ENCODE results near the gene STAT4.
A peak's percentile ranks its signal among the peaks of the same experiment; 100 is the strongest.

Gene STAT4

GRCh38 chr2:191176305-191176704, 25.5 kb upstream of the STAT4 start:
- no peak for DNase-seq (ENCODE audit: low spot score)

- no peak for DNase-seq (ENCODE audit: low spot score)
These were observed 23.6 kb upstream of the STAT4 start for GRCh38 chr2:191174442-191174841.

- no peak for DNase-seq (ENCODE audit: low spot score)
These were observed 22.4 kb upstream of the STAT4 start for GRCh38 chr2:191173206-191173605.

- no peak for DNase-seq (ENCODE audit: low spot score)
These were observed 21.0 kb upstream of the STAT4 start for GRCh38 chr2:191171708-191172355.

GRCh38 chr2:191171286-191171685, 20.5 kb upstream of the STAT4 start:
- DNase-seq (ENCODE audit: low spot score) = no peak

- DNase-seq (ENCODE audit: low spot score) = no peak
These were observed 20.0 kb upstream of the STAT4 start for GRCh38 chr2:191170773-191171172.

GRCh38 chr2:191170301-191170636, 19.5 kb upstream of the STAT4 start:
- no peak for DNase-seq (ENCODE audit: low spot score)

GRCh38 chr2:191169456-191170300, 18.9 kb upstream of the STAT4 start:
- no peak for DNase-seq (ENCODE audit: low spot score)

GRCh38 chr2:191167766-191168165, 17.0 kb upstream of the STAT4 start:
- DNase-seq (ENCODE audit: low spot score) = no peak

- no peak for DNase-seq (ENCODE audit: low spot score)
These were observed 16.1 kb upstream of the STAT4 start for GRCh38 chr2:191166756-191167445.

- DNase-seq (ENCODE audit: low spot score) = peak; percentile 70
These were observed 15.4 kb upstream of the STAT4 start for GRCh38 chr2:191166111-191166755.

GRCh38 chr2:191165176-191165643, 14.4 kb upstream of the STAT4 start:
- peak; percentile 60 for DNase-seq (ENCODE audit: low spot score)

GRCh38 chr2:191158747-191159146, 8.0 kb upstream of the STAT4 start:
- no peak for DNase-seq (ENCODE audit: low spot score)

- no peak for DNase-seq (ENCODE audit: low spot score)
These were observed 7.4 kb upstream of the STAT4 start for GRCh38 chr2:191158193-191158592.

GRCh38 chr2:191155608-191156071, 4.8 kb upstream of the STAT4 start:
- DNase-seq (ENCODE audit: low spot score) = no peak

GRCh38 chr2:191153716-191154115, 2.9 kb upstream of the STAT4 start:
- no peak for DNase-seq (ENCODE audit: low spot score)

- DNase-seq (ENCODE audit: low spot score) = no peak
These were observed 1.9 kb upstream of the STAT4 start for GRCh38 chr2:191152482-191153240.

- DNase-seq (ENCODE audit: low spot score) = no peak
These were observed 537 bp upstream of the STAT4 start for GRCh38 chr2:191151331-191151730.

- DNase-seq (ENCODE audit: low spot score) = no peak
These were observed 579 bp downstream of the STAT4 start for GRCh38 chr2:191150230-191150599.

GRCh38 chr2:191149391-191149790, 1.4 kb downstream of the STAT4 start:
- DNase-seq (ENCODE audit: low spot score) = no peak

- no peak for DNase-seq (ENCODE audit: low spot score)
These were observed 2.0 kb downstream of the STAT4 start for GRCh38 chr2:191148791-191149190.

- DNase-seq (ENCODE audit: low spot score) = no peak
These were observed 2.5 kb downstream of the STAT4 start for GRCh38 chr2:191148281-191148680.

Data from globus pallidus (tissue), 1 donor.